ENCODE measurements around the gene ZNF423. TPM values are rescaled to one million over a fixed set of nuclear protein-coding genes. Genes with fewer than 3 reads are reported as not detected.

Gene ZNF423
- polyA plus RNA-seq, 1 donor from 2014 or later, result 4.5 TPM

DNA sequence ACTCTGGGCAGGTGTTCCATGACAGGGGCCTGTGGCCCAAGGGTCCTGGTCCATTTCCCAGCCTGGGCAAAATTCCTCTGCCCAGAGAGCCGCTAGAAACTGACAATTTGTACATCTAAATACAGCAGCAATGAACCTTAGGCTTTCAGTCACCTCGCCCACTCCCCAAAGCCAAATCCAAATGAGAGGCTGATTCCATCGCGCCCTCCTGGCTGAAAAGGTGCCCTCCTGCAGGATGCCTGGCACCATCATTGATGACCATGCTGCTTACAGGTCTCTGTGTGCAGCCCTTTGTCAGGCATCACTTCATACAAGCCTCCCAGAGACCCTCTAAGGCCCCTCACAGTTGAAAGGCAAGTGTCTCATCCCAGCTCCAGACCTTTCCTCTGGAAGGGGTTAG, 367.6 kb downstream of the ZNF423 start:
- Histone ChIP-seq H3K79me2 (replicated peaks; ENCODE audit: insufficient read depth, low read length) (no peaks in the 10 kb centered on the region), H3F3A (ENCODE audit: insufficient read depth, low read length, poor library complexity, severe bottlenecking) (no peaks in the 10 kb centered on the region), H3K9me3 (ENCODE audit: low read length) (no peaks in the 10 kb centered on the region), H3K4me3 (ENCODE audit: low read length) (no peak overlapping the region), H3K4me2 (ENCODE audit: low read length) (no peak overlapping the region), H3K9me2 (ENCODE audit: insufficient read depth, low read length) (no peaks in the 10 kb centered on the region), H3K36me3 (ENCODE audit: insufficient read depth, low read length) (no peaks in the 10 kb centered on the region), H3K27ac (ENCODE audit: low read length) (no peak overlapping the region), H3K9ac (ENCODE audit: low read length) (no peak overlapping the region), H2AFZ (ENCODE audit: low read depth, low read length) (no peak overlapping the region), H4K20me1 (ENCODE audit: insufficient read depth) (no peaks in the 10 kb centered on the region), H3K27me3 (ENCODE audit: insufficient read depth, low read depth, low read length) (no peaks in the 10 kb centered on the region)
- TF ChIP-seq EP300 (conservative IDR thresholded peaks at IDR 0.05; ENCODE audit: poor library complexity, severe bottlenecking), result no peak

DNA sequence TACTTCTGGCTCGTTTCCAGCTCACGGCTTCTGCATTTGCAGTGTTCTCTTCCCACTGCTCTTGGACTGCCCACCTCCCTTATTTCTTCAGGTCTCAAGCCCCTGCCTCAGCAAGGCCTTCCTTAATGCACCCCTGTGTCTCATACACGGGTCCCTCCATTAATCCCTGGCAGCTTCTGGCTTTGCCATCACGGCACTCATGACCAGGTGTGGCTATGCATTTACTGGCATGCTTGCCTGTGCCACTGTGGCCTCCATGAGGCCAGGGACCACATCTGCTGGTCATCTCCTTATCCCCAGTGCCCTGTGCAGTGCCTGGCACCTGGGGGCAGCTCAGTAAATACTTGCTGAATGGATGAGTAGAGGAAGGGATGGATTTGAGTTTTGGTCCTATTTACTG, 368.2 kb downstream of the ZNF423 start:
- Histone ChIP-seq H3K4me3 (ENCODE audit: low read length) (no peak overlapping the region), H3K79me2 (replicated peaks; ENCODE audit: insufficient read depth, low read length) (no peaks in the 10 kb centered on the region), H4K20me1 (ENCODE audit: insufficient read depth) (no peaks in the 10 kb centered on the region), H3K9me3 (ENCODE audit: low read length) (no peaks in the 10 kb centered on the region), H3K9ac (ENCODE audit: low read length) (no peak overlapping the region), H2AFZ (ENCODE audit: low read depth, low read length) (no peak overlapping the region), H3F3A (ENCODE audit: insufficient read depth, low read length, poor library complexity, severe bottlenecking) (no peaks in the 10 kb centered on the region), H3K27ac (ENCODE audit: low read length) (no peak overlapping the region), H3K27me3 (ENCODE audit: insufficient read depth, low read depth, low read length) (no peaks in the 10 kb centered on the region), H3K36me3 (ENCODE audit: insufficient read depth, low read length) (no peaks in the 10 kb centered on the region), H3K9me2 (ENCODE audit: insufficient read depth, low read length) (no peaks in the 10 kb centered on the region), H3K4me2 (ENCODE audit: low read length) (no peak overlapping the region)
- no peak for TF ChIP-seq EZH2 (IDR thresholded peaks at IDR 0.05; ENCODE audit: borderline replicate concordance, insufficient read depth, low read length, poor library complexity, severe bottlenecking)

DNA sequence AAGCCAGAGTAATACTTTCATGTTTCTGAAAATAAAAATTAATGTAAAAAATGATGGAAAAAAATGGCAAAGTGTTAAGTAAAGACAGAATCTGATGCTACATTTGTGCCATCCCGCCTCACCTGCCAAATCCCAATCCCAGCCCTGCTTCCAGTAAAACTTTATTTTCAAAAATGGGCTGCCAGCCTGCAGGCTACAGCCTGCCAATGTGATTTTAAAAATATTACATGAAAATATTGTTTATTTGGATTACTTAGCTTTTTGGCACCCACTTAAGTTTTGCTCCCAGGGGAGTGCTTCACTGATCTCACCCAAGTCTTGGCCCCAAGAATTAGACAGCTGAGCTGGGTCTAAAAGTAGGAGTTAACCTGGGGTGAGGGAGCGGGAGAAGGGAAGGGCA, 369.5 kb downstream of the ZNF423 start:
- TF ChIP-seq EP300 (conservative IDR thresholded peaks at IDR 0.05; ENCODE audit: poor library complexity, severe bottlenecking), result no peak
- no peak for TF ChIP-seq TAF1 (IDR thresholded peaks at IDR 0.05; ENCODE audit: low read depth)
- TF ChIP-seq, protein P1, sequence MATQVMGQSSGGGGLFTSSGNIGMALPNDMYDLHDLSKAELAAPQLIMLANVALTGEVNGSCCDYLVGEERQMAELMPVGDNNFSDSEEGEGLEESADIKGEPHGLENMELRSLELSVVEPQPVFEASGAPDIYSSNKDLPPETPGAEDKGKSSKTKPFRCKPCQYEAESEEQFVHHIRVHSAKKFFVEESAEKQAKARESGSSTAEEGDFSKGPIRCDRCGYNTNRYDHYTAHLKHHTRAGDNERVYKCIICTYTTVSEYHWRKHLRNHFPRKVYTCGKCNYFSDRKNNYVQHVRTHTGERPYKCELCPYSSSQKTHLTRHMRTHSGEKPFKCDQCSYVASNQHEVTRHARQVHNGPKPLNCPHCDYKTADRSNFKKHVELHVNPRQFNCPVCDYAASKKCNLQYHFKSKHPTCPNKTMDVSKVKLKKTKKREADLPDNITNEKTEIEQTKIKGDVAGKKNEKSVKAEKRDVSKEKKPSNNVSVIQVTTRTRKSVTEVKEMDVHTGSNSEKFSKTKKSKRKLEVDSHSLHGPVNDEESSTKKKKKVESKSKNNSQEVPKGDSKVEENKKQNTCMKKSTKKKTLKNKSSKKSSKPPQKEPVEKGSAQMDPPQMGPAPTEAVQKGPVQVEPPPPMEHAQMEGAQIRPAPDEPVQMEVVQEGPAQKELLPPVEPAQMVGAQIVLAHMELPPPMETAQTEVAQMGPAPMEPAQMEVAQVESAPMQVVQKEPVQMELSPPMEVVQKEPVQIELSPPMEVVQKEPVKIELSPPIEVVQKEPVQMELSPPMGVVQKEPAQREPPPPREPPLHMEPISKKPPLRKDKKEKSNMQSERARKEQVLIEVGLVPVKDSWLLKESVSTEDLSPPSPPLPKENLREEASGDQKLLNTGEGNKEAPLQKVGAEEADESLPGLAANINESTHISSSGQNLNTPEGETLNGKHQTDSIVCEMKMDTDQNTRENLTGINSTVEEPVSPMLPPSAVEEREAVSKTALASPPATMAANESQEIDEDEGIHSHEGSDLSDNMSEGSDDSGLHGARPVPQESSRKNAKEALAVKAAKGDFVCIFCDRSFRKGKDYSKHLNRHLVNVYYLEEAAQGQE (IDR thresholded peaks at IDR 0.05; ENCODE audit: borderline replicate concordance), result no peak
- TF ChIP-seq, protein P2, sequence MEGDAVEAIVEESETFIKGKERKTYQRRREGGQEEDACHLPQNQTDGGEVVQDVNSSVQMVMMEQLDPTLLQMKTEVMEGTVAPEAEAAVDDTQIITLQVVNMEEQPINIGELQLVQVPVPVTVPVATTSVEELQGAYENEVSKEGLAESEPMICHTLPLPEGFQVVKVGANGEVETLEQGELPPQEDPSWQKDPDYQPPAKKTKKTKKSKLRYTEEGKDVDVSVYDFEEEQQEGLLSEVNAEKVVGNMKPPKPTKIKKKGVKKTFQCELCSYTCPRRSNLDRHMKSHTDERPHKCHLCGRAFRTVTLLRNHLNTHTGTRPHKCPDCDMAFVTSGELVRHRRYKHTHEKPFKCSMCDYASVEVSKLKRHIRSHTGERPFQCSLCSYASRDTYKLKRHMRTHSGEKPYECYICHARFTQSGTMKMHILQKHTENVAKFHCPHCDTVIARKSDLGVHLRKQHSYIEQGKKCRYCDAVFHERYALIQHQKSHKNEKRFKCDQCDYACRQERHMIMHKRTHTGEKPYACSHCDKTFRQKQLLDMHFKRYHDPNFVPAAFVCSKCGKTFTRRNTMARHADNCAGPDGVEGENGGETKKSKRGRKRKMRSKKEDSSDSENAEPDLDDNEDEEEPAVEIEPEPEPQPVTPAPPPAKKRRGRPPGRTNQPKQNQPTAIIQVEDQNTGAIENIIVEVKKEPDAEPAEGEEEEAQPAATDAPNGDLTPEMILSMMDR (IDR thresholded peaks at IDR 0.05; ENCODE audit: poor library complexity, severe bottlenecking), result no peak
- no peak for TF ChIP-seq POLR2AphosphoS5 (IDR thresholded peaks at IDR 0.05)
- no peak for TF ChIP-seq MXI1 (conservative IDR thresholded peaks at IDR 0.05; ENCODE audit: poor library complexity, severe bottlenecking)
- TF ChIP-seq SMC3 (conservative IDR thresholded peaks at IDR 0.05; ENCODE audit: poor library complexity), result no peak
- no peak for TF ChIP-seq RAD21 (conservative IDR thresholded peaks at IDR 0.05)
- TF ChIP-seq EZH2 (IDR thresholded peaks at IDR 0.05; ENCODE audit: borderline replicate concordance, insufficient read depth, low read length, poor library complexity, severe bottlenecking), result no peak
- no peaks in the 10 kb centered on the region for H3K27me3 ChIP-seq (ENCODE audit: insufficient read depth, low read depth, low read length)
- H3K36me3 ChIP-seq (ENCODE audit: insufficient read depth, low read length), result no peaks in the 10 kb centered on the region
- no peak overlapping the region for H3K27ac ChIP-seq (ENCODE audit: low read length)
- no peaks in the 10 kb centered on the region for H3K9me2 ChIP-seq (ENCODE audit: insufficient read depth, low read length)
- no peaks in the 10 kb centered on the region for H4K20me1 ChIP-seq (ENCODE audit: insufficient read depth)
- H3K9me3 ChIP-seq (ENCODE audit: low read length), result no peaks in the 10 kb centered on the region
- H3K79me2 ChIP-seq (replicated peaks; ENCODE audit: insufficient read depth, low read length), result no peaks in the 10 kb centered on the region
- H3K4me3 ChIP-seq (ENCODE audit: low read length), result no peak overlapping the region
- no peak overlapping the region for H3K9ac ChIP-seq (ENCODE audit: low read length)
- H3F3A ChIP-seq (ENCODE audit: insufficient read depth, low read length, poor library complexity, severe bottlenecking), result no peaks in the 10 kb centered on the region
- H3K4me2 ChIP-seq (ENCODE audit: low read length), result no peak overlapping the region
- no peak overlapping the region for H2AFZ ChIP-seq (ENCODE audit: low read depth, low read length)
